HG03066 (cell line): ENCODE results near the gene FAM120A.
"Not testable (repeated sequence)": the region's sequence is repeated elsewhere in the genome, so short reads cannot be mapped to it uniquely, and the experiment has no call there.

Source experiments
- ATAC-seq: cut with Tn5 transposase; IDR thresholded peaks from one replicate; pipeline ENCODE4 v1.9.1; 2021; ENCODE audit warnings: low read depth; ENCODE audit not compliant: unreplicated experiment

The FAM120A gene

DNA sequence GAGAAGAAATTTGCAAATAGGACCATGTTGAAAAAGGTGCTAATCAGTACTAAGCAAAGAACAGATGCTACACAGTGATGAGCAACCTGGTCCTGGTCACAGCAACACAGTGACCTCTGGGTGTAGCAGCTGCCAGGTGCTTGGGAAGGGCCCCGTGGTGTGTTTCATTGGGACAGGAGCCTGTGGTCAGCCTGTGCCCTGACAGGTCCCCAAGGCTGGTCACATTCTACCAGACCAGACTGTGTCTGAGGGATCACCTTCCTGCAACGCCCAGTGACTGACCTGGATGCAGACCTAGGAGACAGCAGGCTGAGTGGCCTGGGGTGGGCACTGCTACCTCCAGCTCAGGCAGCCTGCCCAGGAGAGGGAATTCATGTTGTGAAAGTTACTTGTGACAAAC is 56.7 kb downstream of the FAM120A start:
- no peak for ATAC-seq

DNA sequence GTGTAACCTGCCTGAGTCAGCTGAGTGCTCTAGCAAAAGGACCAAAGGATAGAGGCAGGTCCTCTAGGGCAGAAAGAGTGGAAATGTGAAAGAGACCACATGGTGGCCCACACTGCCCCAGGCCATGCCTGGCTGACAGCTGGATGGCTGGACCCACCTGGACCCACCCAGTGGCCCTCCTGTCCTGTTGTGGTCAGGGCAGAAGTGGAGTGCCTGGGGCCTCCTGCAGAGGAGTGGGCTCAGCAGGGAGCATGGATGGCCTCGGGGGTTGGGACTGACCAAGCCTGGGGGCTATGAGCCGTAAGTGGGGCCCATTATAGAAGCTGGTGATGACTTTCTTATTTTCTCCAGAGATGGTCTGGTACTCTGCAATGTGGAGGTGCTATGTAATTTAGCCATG is 57.6 kb downstream of the FAM120A start:
- ATAC-seq = no peak

DNA sequence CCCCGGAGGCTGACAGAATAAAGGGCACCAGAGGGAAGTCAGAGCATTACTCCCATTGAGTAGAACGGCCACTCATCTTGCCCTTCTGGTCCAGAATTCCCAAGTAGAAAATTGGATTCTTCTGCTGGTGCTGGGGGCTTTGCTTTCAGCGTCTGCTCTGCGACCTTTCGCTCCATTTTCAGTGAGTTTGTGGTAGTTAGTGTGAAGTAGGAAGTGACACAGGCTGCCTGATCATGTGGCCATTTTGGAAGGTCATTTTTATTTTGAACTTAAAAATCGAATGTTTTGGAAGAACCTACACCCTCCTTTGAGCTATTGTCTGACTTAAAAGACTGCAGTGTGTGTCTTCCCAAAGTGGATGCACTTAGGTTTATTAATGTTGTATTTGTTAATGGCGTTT is 58.6 kb downstream of the FAM120A start:
- ATAC-seq = no peak

DNA sequence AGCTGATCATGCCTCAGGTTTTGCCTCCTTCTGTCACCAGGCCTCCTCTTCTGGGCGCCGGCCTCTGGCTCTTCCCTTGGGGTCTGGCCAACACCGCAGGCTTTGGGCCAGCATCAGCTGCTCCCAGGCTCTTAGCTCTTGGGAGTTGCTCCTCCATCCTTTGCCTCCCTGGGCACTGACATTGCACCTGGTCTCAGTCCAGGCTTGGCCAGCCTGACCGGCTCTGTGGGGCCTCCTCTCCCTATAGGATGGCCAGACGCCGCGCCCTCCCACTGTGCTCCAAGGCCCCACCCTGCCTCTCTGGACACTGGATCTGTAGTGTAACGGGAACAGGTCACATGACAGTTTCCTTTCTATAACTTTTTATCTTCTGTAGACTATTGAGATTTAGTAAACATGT is 59.7 kb downstream of the FAM120A start:
- ATAC-seq = not testable (repeated sequence)

DNA sequence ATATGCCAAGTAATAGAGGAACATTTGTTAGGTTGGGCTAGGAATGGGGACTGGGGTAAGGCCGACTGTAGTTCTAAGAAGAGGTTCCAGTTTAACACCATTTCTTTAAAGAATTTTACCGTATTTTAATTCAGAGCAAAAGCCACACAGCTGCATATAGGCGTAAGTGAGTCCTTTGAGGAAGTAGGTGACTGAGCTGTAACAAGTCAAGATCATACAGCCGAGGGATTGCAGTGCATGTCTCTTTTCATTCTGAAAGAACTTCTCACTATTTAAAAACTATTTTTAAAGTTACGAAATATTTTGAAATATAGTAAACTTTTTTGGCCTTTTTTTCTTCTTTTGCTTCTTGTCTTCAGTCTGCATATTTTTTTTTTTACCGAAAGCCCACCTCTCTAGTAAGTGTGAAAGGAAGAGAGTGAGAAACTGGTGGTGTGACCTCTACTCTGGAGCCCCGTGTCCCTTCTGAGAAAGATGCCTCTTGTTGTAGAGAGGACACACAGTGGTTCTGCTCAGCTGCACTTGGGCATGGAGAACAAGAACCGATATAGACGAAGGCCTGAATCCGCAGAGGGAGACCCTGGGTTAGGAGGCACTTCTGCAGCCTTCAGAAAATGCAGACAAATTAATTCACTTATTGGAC is 60.8 kb downstream of the FAM120A start:
- not testable (repeated sequence) for ATAC-seq

DNA sequence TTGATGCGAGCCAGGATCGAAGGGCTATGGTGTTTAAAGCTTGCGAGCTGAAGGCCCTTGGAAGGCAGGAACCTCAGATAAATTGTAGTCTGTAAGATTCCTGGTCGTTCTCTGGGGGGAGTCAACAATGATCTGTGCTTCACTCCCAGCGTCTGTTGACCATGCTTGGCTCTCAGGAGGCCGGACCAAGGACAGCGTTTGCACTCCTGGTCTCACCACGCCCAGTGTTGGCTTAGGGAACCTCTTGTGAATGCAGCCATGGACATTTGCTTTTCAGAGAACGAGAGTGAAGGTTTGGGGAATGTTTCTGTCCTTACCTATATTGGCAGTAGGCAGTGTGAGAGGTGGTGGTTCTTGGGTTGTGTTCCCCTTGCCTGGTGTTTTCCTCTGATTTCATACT is 62.1 kb downstream of the FAM120A start:
- no peak for ATAC-seq

DNA sequence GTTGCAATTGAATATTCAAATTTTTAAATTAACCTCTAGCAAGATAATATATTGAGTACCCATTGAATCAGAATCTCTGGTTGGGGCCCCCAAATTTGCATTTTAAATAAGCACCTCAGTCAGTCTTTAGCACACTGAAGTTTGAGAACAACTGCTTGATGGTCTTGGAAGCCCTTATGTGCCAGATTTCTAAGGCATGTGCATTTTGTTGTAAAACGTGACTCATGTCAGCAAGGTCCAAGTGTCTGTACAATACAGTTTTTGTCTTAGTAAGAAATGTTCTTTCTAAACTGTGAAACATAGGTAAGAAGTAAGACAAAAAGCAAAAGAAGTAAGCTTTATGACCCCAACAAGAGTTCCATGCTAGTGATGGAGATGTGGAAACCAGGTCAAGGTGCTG is 65.8 kb downstream of the FAM120A start:
- no peak for ATAC-seq

DNA sequence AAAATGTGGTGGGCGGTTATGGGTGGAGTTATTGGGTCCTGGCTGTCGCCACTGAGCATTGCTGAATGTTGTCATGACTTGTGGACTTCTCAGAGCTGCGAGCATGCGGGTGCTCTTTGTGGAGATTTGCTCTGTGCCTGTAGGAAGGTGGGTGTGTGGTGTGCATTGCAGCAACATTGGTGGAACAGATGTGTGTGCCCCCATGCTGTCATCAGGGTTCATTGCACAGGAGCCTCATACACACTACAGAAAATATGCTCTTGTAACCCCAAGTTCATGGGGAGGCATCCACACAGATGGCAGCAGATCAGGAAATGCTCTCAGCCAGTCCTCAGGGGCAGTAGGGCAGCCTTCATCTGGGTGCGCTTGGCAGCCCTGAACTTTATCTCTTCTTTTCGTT is 69.0 kb downstream of the FAM120A start:
- ATAC-seq = no peak

DNA sequence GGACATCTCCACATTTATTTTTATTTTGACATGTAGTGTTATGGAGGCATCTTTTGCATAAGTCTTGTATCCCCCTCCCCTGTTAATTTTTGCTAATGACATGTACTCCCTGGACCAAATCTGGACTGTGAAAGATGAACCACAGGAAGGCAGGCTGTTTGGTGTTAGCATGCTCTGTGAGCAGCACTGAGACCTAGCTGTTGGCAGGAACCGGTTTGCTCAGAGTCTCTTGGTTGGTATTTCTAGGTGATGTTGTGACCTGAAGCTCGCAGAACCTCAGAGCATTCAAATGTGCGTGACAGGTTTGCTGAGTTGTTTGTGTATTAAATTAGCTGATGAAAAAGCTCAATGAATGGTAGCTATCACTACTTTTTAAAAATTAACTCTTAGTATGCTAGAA is 71.3 kb downstream of the FAM120A start:
- no peak for ATAC-seq

DNA sequence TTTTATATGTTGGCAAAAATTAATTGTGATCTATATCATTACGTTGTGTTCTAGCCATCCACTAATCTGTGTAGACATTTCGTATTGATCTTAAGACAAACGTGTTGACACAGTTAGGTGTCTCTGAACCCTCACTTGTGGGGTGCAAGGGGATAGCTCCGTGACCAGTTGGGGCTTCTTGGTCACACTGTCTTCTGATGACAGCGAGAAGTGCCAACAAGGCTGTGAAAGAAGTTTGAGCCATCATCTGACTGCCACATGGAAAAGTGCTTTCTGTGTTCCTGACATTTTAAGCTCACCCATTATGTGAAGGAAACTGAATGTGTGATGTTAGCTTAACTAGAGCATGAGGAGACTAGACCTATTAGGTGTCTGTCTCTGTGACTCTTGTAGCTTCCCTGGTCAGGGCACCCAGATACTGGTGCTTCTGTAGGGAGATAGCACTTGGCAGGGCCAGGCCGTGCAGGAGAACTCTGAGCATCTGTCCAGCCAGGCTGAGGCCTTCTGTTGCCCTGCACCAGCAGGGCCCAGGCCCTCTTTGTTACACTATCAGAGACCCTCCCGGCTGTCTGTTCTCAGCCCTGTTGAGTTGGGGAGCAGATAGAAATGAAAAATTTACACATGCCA is 72.1 kb downstream of the FAM120A start:
- no peak for ATAC-seq

DNA sequence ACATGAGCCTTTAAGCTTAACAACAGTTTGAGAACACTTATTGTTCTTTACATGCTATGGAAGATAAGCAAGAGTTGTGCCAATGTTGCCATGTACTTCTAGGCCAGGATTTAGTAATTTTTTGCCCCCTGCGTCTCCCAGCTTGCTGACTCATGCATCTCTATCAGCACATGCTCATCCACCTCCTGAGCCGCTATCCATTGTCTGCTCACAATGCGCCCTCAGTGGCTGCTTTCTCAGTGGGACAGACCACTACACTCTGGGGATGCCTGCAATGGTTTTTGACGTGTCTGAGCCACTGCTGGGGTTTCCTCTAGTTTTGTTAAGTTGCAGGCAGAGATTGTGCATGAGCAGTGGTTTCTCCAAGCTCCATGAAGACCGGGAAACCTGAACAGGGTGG is 74.0 kb downstream of the FAM120A start:
- ATAC-seq = no peak

DNA sequence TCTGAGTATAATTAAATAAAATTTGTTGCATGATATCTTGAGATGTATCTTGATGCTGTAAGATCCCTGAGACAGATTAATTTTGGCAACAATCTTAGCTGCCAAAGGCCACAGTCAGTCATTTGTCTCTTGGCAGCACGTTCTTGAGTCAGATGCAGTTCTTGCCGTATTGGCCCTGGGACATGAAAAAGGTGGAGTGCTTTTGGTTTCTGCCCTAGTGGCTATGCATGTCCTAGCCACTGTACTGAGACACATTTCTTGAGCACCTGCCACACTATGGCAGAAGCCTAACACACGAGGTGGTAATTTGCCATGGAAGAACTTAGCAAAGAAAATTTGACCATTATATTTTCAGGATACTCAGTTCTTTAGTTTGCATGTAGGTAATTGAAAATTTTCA is 79.9 kb downstream of the FAM120A start:
- ATAC-seq = no peak

DNA sequence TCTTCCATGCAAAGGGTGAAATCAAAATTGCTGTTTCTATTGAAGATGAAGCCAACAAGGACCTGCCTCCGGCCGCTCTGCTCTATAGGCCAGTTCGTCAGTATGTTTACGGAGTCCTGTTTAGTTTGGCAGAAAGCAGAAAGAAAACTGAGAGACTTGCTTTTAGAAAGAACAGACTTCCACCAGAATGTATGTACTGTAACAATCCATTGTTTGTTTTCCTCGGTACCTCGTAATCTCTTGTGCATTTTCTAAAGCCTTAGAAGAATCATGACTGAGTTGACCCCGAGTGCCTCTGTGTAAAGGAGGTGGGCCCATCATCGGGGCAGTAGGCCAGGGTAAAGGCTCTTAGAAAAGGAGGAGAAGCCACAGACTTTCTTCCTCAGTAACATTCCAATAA is 80.7 kb downstream of the FAM120A start:
- ATAC-seq = no peak

DNA sequence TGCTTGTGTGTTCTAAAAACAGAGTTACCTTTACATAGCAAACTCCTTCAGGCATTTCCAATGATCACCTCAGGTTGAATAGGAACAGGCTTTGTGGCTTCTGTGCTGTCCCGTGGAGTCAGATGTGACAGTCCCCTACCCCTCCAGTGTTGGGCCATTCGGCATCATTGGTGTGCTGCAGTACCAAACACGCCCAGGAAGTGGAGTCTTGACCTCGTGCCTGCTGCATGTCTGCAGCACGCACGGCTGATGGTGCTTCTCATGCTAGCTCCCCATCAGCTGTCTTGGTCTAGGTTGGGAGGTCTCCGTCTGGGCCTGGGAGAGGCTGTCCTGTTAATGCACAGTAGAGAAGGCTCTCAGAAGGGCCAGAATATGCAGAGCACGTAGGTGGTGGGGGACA is 82.4 kb downstream of the FAM120A start:
- no peak for ATAC-seq

DNA sequence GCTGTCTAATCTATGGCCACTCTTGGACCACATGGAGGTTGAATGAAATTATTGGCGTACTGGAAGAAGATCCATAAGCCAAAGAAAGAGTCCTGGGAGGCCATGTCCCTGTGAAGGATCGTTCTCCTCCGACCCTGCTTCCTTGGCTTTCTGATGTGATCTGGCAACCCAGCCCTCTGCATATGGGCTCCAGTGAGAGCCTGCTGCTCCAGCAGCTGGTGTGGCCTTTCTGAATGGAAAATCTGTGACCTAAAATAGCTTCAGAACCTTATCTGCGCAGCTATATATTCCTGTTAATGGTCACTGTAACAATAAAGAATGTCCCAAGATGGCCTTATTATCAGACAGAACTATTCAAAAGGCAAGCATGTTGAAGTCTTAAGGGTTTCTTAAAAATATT is 84.7 kb downstream of the FAM120A start:
- ATAC-seq = no peak

DNA sequence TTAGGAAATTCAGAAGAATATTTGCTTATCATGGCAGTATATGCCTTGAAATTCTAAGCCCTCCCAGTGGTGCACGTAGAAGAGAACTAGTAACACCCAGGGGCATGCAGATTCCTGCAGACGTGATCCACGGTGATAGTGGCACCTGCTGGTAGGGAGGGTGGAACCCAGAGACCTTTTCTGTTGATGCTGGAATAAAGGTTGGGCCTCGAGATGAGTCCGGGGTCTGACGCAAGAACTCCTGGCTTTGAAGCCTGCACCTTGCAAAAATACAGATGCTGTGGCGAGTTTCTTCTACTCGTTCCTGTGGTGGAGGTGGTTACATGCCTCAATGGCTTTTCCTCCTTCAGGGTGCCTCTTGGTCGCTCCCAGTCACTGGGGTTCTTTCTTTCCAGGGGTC is 85.4 kb downstream of the FAM120A start:
- ATAC-seq = no peak

DNA sequence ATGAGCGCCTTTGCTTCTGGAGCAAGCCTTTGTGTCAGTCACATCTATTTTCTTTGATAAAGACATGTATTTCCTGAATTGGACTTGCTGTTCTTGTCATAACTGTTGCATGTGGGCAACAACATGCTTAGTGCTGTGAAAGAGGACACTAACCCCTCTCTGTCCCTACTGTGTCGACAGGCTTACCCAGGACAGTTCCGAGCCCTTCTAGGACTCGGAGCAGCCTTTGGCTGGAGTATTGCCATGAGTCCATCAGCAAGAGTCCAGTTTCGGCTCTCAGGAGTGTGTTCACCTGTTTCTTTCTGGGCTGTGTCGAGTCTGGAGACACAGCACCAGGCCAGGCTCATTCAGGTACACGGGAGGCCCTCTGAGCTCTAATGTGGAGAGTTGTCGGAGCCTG is 88.8 kb downstream of the FAM120A start:
- ATAC-seq = no peak

DNA sequence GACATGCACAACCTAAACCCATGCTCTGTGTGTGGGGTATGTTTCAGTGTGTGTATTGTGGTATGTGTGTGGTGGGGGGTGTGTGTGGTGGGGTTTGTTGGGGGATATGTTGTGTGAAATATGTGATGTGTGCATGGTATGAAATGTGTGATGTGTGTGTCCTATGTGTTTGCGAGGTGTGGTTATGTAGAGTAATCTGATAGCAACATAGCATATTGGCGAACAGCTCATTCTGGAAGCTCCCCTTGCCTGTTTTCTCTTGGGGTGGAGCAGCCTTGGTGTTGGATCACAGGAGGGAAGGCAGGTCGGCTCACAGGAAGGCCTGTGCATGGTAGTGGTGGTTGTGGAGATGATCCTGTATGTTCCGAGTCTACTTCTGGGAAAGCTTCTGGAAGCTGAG is 89.5 kb downstream of the FAM120A start:
- ATAC-seq = no peak

DNA sequence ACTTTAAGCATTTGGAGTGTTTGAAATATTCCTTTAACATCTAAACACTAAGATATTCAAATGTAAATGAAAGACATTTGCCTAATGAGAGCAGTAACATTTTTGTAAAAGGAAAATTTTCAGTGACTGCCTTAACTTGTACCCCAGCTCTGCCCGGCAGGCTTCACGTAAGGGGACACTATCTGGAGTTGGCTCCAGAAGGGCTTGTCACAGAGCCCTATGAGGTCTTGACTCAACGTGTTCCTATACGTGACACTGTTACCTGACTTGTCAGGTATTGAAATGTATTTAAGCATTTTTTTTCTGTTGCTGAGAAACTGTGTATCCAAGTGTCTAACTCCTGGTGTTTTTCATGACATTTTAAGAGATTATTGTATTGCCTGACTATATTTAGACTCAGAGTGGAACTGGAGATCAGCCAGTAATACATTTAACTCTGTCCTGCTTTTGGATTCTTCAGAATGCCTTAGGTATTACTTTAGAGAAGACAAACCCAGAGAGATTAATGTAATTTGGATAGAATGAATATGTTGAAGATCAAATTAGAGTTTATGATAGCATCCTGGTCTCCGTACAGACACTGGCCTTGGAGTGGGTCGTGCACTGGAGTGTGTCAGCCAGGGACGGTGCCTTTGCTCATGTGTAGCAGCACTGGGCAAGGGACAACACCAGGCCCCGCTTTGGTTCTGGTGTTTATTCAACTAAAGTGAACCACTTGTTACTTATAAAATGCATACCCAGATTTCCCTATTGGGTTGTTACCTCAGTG is 90.3 kb downstream of the FAM120A start:
- ATAC-seq = no peak

DNA sequence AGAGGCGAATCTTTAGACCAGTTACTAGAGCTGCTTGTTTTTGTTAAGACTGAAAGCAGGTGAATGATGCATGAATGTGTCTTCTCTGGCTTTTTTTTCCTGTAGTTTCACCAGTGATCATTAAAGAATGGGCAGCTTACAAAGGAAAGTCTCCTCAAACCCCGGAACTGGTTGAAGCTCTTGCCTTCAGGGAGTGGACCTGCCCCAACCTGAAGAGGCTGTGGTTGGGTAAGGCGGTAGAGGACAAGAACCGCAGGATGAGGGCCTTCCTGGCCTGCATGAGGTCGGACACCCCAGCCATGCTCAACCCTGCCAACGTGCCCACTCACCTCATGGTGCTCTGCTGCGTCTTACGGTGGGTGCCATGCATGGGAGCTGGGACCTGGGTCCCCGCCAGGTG is 91.6 kb downstream of the FAM120A start:
- no peak for ATAC-seq

DNA sequence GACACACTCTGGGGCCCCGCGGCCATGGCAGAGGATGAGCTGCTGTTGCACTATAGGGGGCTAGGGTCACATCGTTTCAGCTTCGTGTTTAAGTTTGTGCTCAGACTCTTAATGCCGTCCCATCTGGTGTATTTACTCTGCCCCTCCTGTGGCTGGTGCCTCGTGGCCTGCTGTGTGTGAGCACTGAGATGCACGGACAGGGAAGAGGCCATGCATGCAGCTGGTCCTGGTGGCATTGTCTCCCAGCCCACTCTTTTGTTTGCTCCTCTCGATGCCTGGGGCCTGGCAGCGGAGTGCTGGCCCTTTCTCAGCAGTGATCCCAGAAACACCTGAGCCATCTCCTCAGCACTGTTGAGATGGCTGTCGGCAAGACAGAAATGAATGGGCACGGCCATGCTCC is 94.9 kb downstream of the FAM120A start:
- no peak for ATAC-seq

DNA sequence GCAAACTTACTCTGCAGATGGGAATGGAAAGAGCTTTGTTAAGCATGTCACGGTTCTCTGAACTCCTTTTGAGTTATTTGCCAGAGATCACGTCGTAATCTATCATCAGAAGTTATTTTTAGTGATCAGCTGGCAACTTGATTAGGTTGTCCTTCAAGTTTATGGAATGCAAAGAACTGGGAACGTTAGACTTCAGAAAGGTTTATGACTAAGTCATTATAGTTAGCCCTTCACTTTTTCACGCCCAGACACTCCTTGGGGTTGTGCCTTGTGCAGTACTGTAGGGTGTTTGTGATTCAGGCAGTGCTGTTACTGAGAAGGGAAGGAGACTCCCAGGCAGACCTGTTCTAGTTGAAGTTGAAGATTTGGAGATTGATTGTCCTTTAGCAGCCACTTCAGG is 98.1 kb downstream of the FAM120A start:
- ATAC-seq = no peak
